ENCODE results near the gene NSA2.
A peak's percentile ranks its signal among the peaks of the same experiment; 100 is the strongest.
"Not testable (repeated sequence)": the region's sequence is repeated elsewhere in the genome, so short reads cannot be mapped to it uniquely, and the experiment has no call there.

NSA2 gene
- total RNA-seq, result 61.5 to 222 (median 160) reads per million in 3 experiments

- DNase-seq, result peak; percentile 90
These were observed at the start of gene NSA2, which contains the start of gene GFM2 for GRCh38 chr5:74766849-74767578. TSS of gene NSA2 (plus strand) at chr5:74767249. CDS start at chr5:74767361, 112 bp downstream. TSS of gene GFM2 (minus strand) at chr5:74767117. CDS start at chr5:74763742, 3,375 bp downstream.

GRCh38 chr5:74717596-74717995 is 49.5 kb upstream of the NSA2 start:
- no peak for DNase-seq

- no peak for DNase-seq
These were observed 44.8 kb upstream of the NSA2 start for GRCh38 chr5:74722271-74722670.

- no peak for DNase-seq
These were observed 41.7 kb upstream of the NSA2 start for GRCh38 chr5:74725331-74725730.

GRCh38 chr5:74736759-74737158 is 30.3 kb upstream of the NSA2 start:
- no peak for DNase-seq

- DNase-seq, result no peak
These were observed 28.6 kb upstream of the NSA2 start for GRCh38 chr5:74738406-74738805.

- not testable (repeated sequence) for DNase-seq
These were observed 18.3 kb upstream of the NSA2 start for GRCh38 chr5:74748742-74749141.

- no peak for DNase-seq
These were observed 5.8 kb upstream of the NSA2 start for GRCh38 chr5:74761241-74761640.

- no peak for DNase-seq
These were observed 4.5 kb upstream of the NSA2 start for GRCh38 chr5:74762599-74762998.

GRCh38 chr5:74763504-74763903 is 3.5 kb upstream of the NSA2 start:
- DNase-seq, result no peak

GRCh38 chr5:74765201-74765600 is 1.8 kb upstream of the NSA2 start:
- DNase-seq, result no peak

GRCh38 chr5:74765929-74766328 is 1.1 kb upstream of the NSA2 start:
- no peak for DNase-seq

GRCh38 chr5:74766418-74766848 is 616 bp upstream of the NSA2 start:
- DNase-seq, result peak; percentile 53

GRCh38 chr5:74767579-74767913 is 497 bp downstream of the NSA2 start:
- DNase-seq, result no peak

- DNase-seq, result no peak
These were observed 5.3 kb downstream of the NSA2 start for GRCh38 chr5:74772359-74772758.

- DNase-seq, result no peak
These were observed 11.6 kb downstream of the NSA2 start for GRCh38 chr5:74778609-74779008.

- no peak for DNase-seq
These were observed 19.8 kb downstream of the NSA2 start for GRCh38 chr5:74786851-74787250.

- no peak for DNase-seq
These were observed 20.4 kb downstream of the NSA2 start for GRCh38 chr5:74787424-74787823.

GRCh38 chr5:74791669-74792068 is 24.6 kb downstream of the NSA2 start:
- DNase-seq, result not testable (repeated sequence)

- no peak for DNase-seq
These were observed 32.2 kb downstream of the NSA2 start for GRCh38 chr5:74798977-74799911.

- no peak for DNase-seq
These were observed 34.1 kb downstream of the NSA2 start for GRCh38 chr5:74801197-74801596.

- no peak for DNase-seq
These were observed 34.9 kb downstream of the NSA2 start for GRCh38 chr5:74801941-74802340.

GRCh38 chr5:74810915-74811314 is 43.9 kb downstream of the NSA2 start:
- no peak for DNase-seq

GRCh38 chr5:74816875-74817274 is 49.8 kb downstream of the NSA2 start:
- no peak for DNase-seq

Data from central memory CD4-positive, alpha-beta T cell (primary cell).